Endothelial cell of umbilical vein (primary cell): ENCODE results near the gene EVI5. TPM values are rescaled to one million over a fixed set of nuclear protein-coding genes. Genes with fewer than 3 reads are reported as not detected.

ENCODE experiments used
- BruUV-seq: library from RNA; stranded (reverse); fragments of 400-500 nt; replicated peaks from 2 replicates; lab custom pipeline; 2021; lab: Mats Ljungman, UMichigan
- CTCF ChIA-PET: fragments of 300-600, 350-600 bp; sonication (Branson Sonifier 250); formaldehyde crosslinking; loops from one replicate; lab custom pipeline; 2021; ENCODE audit warnings: antibody characterized with exemption, inconsistent platforms; lab: Charles Lee
- POLR2A ChIA-PET: fragments of 300-600, 350-600 bp; sonication (Branson Sonifier 250); formaldehyde crosslinking; loops from one replicate; lab custom pipeline; 2021; ENCODE audit warnings: antibody characterized with exemption, inconsistent platforms; lab: Charles Lee
- DNase-seq: peaks from one replicate; pipeline ENCODE4 v3.0.0-alpha.2; 2011; ENCODE audit warnings: low read depth, low spot score
- FAIRE-seq: peaks from 2 replicates; lab custom pipeline; 2011; peaks lifted over from hg19 to GRCh38; lab: Jason Lieb, UNC
- H2AFZ ChIP-seq: 2 replicates; pipeline ENCODE4 v1.6.0; 2012; ENCODE audit warnings: low read depth, low read length, control low read depth, inconsistent platforms
- H3K27ac ChIP-seq: 2 replicates; pipeline ENCODE4 v1.5.1; 2011; ENCODE audit warnings: low read depth, mild to moderate bottlenecking, control low read depth, low read length, moderate library complexity; ENCODE audit not compliant: insufficient read depth
- H3K27me3 ChIP-seq, 2 experiments: 2 replicates each; pipeline versions ENCODE4 v1.6.0 to v1.6.1; 2011; ENCODE audit warnings: low read length in 2 of 2, mixed read lengths in 1 of 2; ENCODE audit not compliant: control insufficient read depth in 2 of 2, insufficient read depth in 2 of 2
- H3K36me3 ChIP-seq, 2 experiments: 2 replicates in 1 of 2; 3 replicates in 1 of 2; pipeline ENCODE4 v1.5.1; 2011; ENCODE audit warnings: low read length in 2 of 2, mild to moderate bottlenecking in 1 of 2, moderate library complexity in 1 of 2; ENCODE audit not compliant: control insufficient read depth in 2 of 2, insufficient read depth in 2 of 2; ENCODE audit errors: extremely low read depth in 1 of 2
- H3K4me1 ChIP-seq: 3 replicates; pipeline ENCODE4 v1.5.1; 2011; ENCODE audit warnings: mild to moderate bottlenecking, low read length; ENCODE audit not compliant: control insufficient read depth, insufficient read depth; ENCODE audit errors: extremely low read depth
- H3K4me2 ChIP-seq: 2 replicates; pipeline ENCODE4 v1.6.1; 2011; ENCODE audit warnings: low read length, control low read depth, mixed read lengths; ENCODE audit not compliant: insufficient read depth
- H3K4me3 ChIP-seq, 3 experiments: fragments of 200-600 bp in 1 of 3; sonication (generic), shearing (Covaris generic) in 1 of 3; replicated peaks in 1 of 3; 2 replicates each; pipeline ENCODE4 v1.5.1; 2011 to 2016; ENCODE audit warnings: control low read depth in 3 of 3, low read length in 3 of 3, mild to moderate bottlenecking in 2 of 3, inconsistent platforms in 1 of 3, low read depth in 1 of 3, moderate library complexity in 1 of 3; ENCODE audit not compliant: insufficient read depth in 1 of 3
- H3K79me2 ChIP-seq: 2 replicates; pipeline ENCODE4 v1.6.0; 2012; ENCODE audit warnings: low read length, inconsistent platforms; ENCODE audit not compliant: control insufficient read depth, insufficient read depth
- H3K9ac ChIP-seq: replicated peaks from 2 replicates; pipeline ENCODE3; 2011; ENCODE audit warnings: low read length, control low read depth; ENCODE audit not compliant: insufficient read depth; ENCODE audit errors: extremely low read depth
- H3K9me1 ChIP-seq: replicated peaks from 3 replicates; pipeline ENCODE4 v1.6.0; 2011; ENCODE audit warnings: mild to moderate bottlenecking, low read length; ENCODE audit not compliant: control insufficient read depth, insufficient read depth; ENCODE audit errors: extremely low read depth
- H3K9me3 ChIP-seq: replicated peaks from 2 replicates; pipeline ENCODE4 v1.5.1; 2012; ENCODE audit warnings: low read length, inconsistent platforms; ENCODE audit not compliant: control insufficient read depth, insufficient read depth
- H4K20me1 ChIP-seq: replicated peaks from 2 replicates; pipeline ENCODE3; 2011; ENCODE audit warnings: mild to moderate bottlenecking, low read length; ENCODE audit not compliant: control insufficient read depth, insufficient read depth; ENCODE audit errors: extremely low read depth
- GATA2 ChIP-seq: IDR thresholded peaks from 2 replicates; pipeline ENCODE4 v1.7.0; 2011; ENCODE audit warnings: low read depth, mild to moderate bottlenecking, moderate library complexity, mixed read lengths, low read length; ENCODE audit not compliant: insufficient read length, insufficient read depth
- JUN ChIP-seq: IDR thresholded peaks from 2 replicates; pipeline ENCODE4 v1.6.1; 2011; ENCODE audit warnings: borderline replicate concordance, low read depth; ENCODE audit not compliant: insufficient read length, insufficient read depth
- MYC ChIP-seq: IDR thresholded peaks from one replicate; pipeline ENCODE4 v1.6.1; 2011; ENCODE audit warnings: mild to moderate bottlenecking, low read depth, low read length
- POLR2A ChIP-seq: IDR thresholded peaks from 2 replicates; pipeline ENCODE4 v1.6.1; 2012; ENCODE audit warnings: low read depth, mild to moderate bottlenecking, control low read depth, low read length
- POLR2AphosphoS5 ChIP-seq: IDR thresholded peaks from 2 replicates; pipeline ENCODE4 v1.6.1; 2012; ENCODE audit warnings: low read depth, mild to moderate bottlenecking, control low read depth, low read length, moderate library complexity; ENCODE audit not compliant: insufficient read depth
- dilution Hi-C: fragments of 300-500 bp; cut with MboI; formaldehyde crosslinking; loops from one replicate; pipeline ENCODE4 v1.15.0; 2019; ENCODE audit warnings: low sequenced_read_pairs; ENCODE audit not compliant: extremely low pct_ligation_motif_present
- intact Hi-C: fragments of 100-400 bp; cut with micrococcal nuclease; formaldehyde crosslinking; loops from one replicate; pipeline ENCODE4 v1.10.0; 2022
- polyA plus RNA-seq, 4 experiments: library from polyadenylated mRNA; depleted of rRNA in 3 of 4; stranded (reverse) in 3 of 4; unstranded in 1 of 4; fragments of >200 nt; gene quantifications; 2 replicates each; pipeline versions ENCODE4 v1.2.1 to v1.2.3, GENCODE V29; 2011 to 2012; ENCODE audit warnings: missing spikeins in 1 of 4
- total RNA-seq: library from RNA; stranded (reverse); gene quantifications from 2 replicates; pipeline ENCODE4 v1.2.3, GENCODE V29; 2021
- TF ChIP-seq, protein P1 (sequence below), 2 donors: IDR thresholded peaks; 1 replicate in 1 of 2; 2 replicates in 1 of 2; pipeline ENCODE4 v1.5.1; 2011; ENCODE audit warnings: low read length in 2 of 2, mild to moderate bottlenecking in 2 of 2, moderate library complexity in 2 of 2, control low read depth in 1 of 2, inconsistent platforms in 1 of 2, low read depth in 1 of 2; ENCODE audit not compliant: insufficient read depth in 1 of 2; ENCODE audit errors: extremely low read depth in 1 of 2

The EVI5 gene
- total and polyA plus RNA-seq, 2 donors (not counting 3 experiments of a cell fraction or from before 2014, with no cell fraction given), result 5.0 to 26.2 TPM

DNA sequence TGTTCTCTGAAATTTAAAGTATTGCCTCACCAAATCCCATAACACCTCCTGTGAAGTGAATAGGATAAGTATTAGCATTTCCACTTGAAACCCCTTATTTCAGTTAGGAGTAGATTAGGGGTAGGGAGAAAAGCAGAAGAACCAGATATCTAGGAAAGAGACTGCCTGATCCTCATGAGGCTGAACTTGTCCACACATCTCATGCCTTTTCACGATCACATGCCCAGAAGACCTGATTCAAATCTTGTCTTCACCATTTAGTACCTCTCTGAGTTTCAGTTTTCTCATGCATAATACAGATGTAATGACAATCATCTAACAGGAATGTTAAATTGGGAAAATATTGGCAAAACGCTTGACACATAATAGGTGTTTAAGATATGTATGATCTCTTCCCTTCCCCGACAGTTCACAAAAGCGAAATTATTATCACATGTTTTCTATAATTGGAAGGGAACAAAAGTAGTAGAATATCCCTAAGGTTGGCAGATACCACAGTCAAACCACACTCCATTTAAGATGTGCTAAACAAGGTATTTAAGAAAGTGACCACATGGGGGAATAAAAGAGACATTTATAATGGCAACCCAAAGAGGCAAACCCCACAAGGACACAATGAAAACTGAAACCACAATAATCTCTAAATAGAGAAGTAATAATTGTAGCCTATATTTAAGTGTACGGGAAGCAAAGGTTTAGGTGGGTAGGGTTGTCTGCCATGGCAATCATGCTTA lies 323.4 kb downstream of the EVI5 start:
- dilution Hi-C loops, result no loop called here
- no TSS peak for BruUV-seq
- DNase-seq, result no peak
- ChIA-PET CTCF (interaction anchor here (1.0 kb wide), 1 partner anchor 139 kb away, joined by 3 read pairs; no protein-coding TSS in a partner anchor), POLR2A (no interaction called here)
- FAIRE-seq, result no peak
- no peak for TF ChIP-seq POLR2AphosphoS5
- no peak for TF ChIP-seq MYC
- no peak for TF ChIP-seq GATA2
- TF ChIP-seq POLR2A, result no peak
- TF ChIP-seq, protein P1, sequence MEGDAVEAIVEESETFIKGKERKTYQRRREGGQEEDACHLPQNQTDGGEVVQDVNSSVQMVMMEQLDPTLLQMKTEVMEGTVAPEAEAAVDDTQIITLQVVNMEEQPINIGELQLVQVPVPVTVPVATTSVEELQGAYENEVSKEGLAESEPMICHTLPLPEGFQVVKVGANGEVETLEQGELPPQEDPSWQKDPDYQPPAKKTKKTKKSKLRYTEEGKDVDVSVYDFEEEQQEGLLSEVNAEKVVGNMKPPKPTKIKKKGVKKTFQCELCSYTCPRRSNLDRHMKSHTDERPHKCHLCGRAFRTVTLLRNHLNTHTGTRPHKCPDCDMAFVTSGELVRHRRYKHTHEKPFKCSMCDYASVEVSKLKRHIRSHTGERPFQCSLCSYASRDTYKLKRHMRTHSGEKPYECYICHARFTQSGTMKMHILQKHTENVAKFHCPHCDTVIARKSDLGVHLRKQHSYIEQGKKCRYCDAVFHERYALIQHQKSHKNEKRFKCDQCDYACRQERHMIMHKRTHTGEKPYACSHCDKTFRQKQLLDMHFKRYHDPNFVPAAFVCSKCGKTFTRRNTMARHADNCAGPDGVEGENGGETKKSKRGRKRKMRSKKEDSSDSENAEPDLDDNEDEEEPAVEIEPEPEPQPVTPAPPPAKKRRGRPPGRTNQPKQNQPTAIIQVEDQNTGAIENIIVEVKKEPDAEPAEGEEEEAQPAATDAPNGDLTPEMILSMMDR (IDR thresholded peaks at IDR 0.05; ENCODE audit: extremely low read depth in 1 of 2, insufficient read depth in 1 of 2, low read depth in 1 of 2, low read length in 2 of 2), result no peak
- no peak for TF ChIP-seq JUN
- Histone ChIP-seq H3K27me3 (no peaks in the 10 kb centered on the region), H3K4me3 (no peak overlapping the region), H3K36me3 (no peaks in the 10 kb centered on the region), H3K9me3 (no peaks in the 10 kb centered on the region), H3K4me1 (peaks cover 7% of the 10 kb centered on the region), H3K4me2 (no peak overlapping the region), H3K27ac (no peak overlapping the region), H2AFZ (no peak overlapping the region), H3K79me2 (no peaks in the 10 kb centered on the region), H3K9me1 (no peaks in the 10 kb centered on the region), H3K9ac (no peak overlapping the region), H4K20me1 (no peaks in the 10 kb centered on the region)
- intact Hi-C loops, result no loop called here
